A549 (cell line): Measurements from ENCODE around the gene ALDH3A2. TPM values are rescaled to one million over a fixed set of nuclear protein-coding genes. Genes with fewer than 3 reads are reported as not detected.

Experiments used
- ATAC-seq, 2 experiments: fragments of 200-7000 bp in 1 of 2; fragments of >200 bp in 1 of 2; cut with Nextera tagmentation in 1 of 2; cut with Tn5 transposase in 1 of 2; 3 replicates each; pipeline versions ENCODE4 v1.8.0 to v1.9.1; 2018 to 2020; ENCODE audit warnings: mild to moderate bottlenecking in 1 of 2, moderate library complexity in 1 of 2
- CTCF ChIA-PET: fragments of 300-600 bp; sonication (Branson Sonifier 250); formaldehyde crosslinking; extraction: SDS; loops from one replicate; lab custom pipeline; 2021; ENCODE audit warnings: antibody characterized with exemption, inconsistent platforms; lab: Yijun Ruan, JAX
- POLR2A ChIA-PET: fragments of 350-600 bp; formaldehyde crosslinking; extraction: SDS; loops from one replicate; lab custom pipeline; 2021; ENCODE audit warnings: antibody characterized with exemption, inconsistent platforms; lab: Yijun Ruan, JAX
- DNase-seq, 2 experiments: peaks; one replicate each; pipeline versions ENCODE4 v3.0.0 to v3.0.0-alpha.2; 2011 to 2016; ENCODE audit warnings: low read depth in 1 of 2, low spot score in 1 of 2
- FAIRE-seq: peaks from 2 replicates; lab custom pipeline; 2011; peaks lifted over from hg19 to GRCh38; lab: Jason Lieb, UNC
- H3K27ac ChIP-seq, 2 experiments: fragments of >200 bp; sonication (Bioruptor Twin); formaldehyde crosslinking; 3 replicates each; pipeline ENCODE4 v1.5.1; 2016 to 2017
- H3K4me1 ChIP-seq: fragments of >200 bp; sonication (Bioruptor Twin); formaldehyde crosslinking; 3 replicates; pipeline ENCODE4 v1.6.1; 2016
- H3K4me2 ChIP-seq: fragments of >200 bp; sonication (Bioruptor Twin); formaldehyde crosslinking; 3 replicates; pipeline ENCODE4 v1.6.1; 2016
- H3K4me3 ChIP-seq: fragments of >200 bp; sonication (Bioruptor Twin); formaldehyde crosslinking; 3 replicates; pipeline ENCODE4 v1.5.1; 2016
- H3K9me3 ChIP-seq: fragments of >200 bp; sonication (Bioruptor Twin); formaldehyde crosslinking; 3 replicates; pipeline ENCODE4 v1.6.1; 2016
- BHLHE40 ChIP-seq: IDR thresholded peaks from 2 replicates; pipeline ENCODE4 v1.6.1; 2012; ENCODE audit warnings: low read depth, low read length, inconsistent platforms
- CBX2 ChIP-seq: fragments of 200-600 bp; sonication (generic); IDR thresholded peaks from 2 replicates; pipeline ENCODE4 v1.6.1; 2016; ENCODE audit warnings: low read depth, mild to moderate bottlenecking, borderline replicate concordance
- ESRRA ChIP-seq: fragments of 150-350 bp; IDR thresholded peaks from 2 replicates; pipeline ENCODE4 v1.6.1; 2014; ENCODE audit warnings: mild to moderate bottlenecking, low read length, borderline replicate concordance
- HDAC2 ChIP-seq: fragments of 200-600 bp; sonication (generic); IDR thresholded peaks from 2 replicates; pipeline ENCODE4 v1.6.1; 2016
- HEYL ChIP-seq: fragments of 250-450 bp; sonication (Bioruptor Pico); IDR thresholded peaks from 2 replicates; pipeline ENCODE4 v1.8.0; 2021; ENCODE audit warnings: mild to moderate bottlenecking, moderate library complexity
- HOXA7 ChIP-seq: fragments of 250-450 bp; sonication (Bioruptor Pico); IDR thresholded peaks from 2 replicates; pipeline ENCODE4 v1.5.0; 2020; ENCODE audit warnings: mild to moderate bottlenecking, moderate library complexity
- HOXB13 ChIP-seq: fragments of 250-450 bp; sonication (Bioruptor Pico); IDR thresholded peaks from 2 replicates; pipeline ENCODE4 v1.5.0; 2020; ENCODE audit warnings: low read depth, mild to moderate bottlenecking, moderate library complexity
- HOXB5 ChIP-seq: fragments of 250-450 bp; sonication (Bioruptor Pico); IDR thresholded peaks from 2 replicates; pipeline ENCODE4 v1.5.0; 2020; ENCODE audit warnings: mild to moderate bottlenecking, moderate library complexity
- JUN ChIP-seq, 2 experiments: fragments of >200 bp; sonication (Bioruptor Twin); formaldehyde crosslinking; IDR thresholded peaks; 2 replicates in 1 of 2; 3 replicates in 1 of 2; pipeline ENCODE4 v1.6.1; 2016 to 2017
- JUNB ChIP-seq: fragments of >200 bp; sonication (Bioruptor Twin); formaldehyde crosslinking; IDR thresholded peaks from 2 replicates; pipeline ENCODE4 v1.6.1; 2016
- KDM1A ChIP-seq: fragments of 200-600 bp; sonication (generic); IDR thresholded peaks from 2 replicates; pipeline ENCODE4 v1.6.1; 2016; ENCODE audit warnings: low read depth, mild to moderate bottlenecking
- KDM5A ChIP-seq: fragments of 200-600 bp; sonication (generic); IDR thresholded peaks from 2 replicates; pipeline ENCODE4 v1.6.1; 2016; ENCODE audit warnings: antibody characterized with exemption, mild to moderate bottlenecking
- MAFK ChIP-seq: fragments of 450-650 bp; IDR thresholded peaks from 2 replicates; pipeline ENCODE4 v1.6.1; 2014; ENCODE audit not compliant: partially characterized antibody
- MYC ChIP-seq: IDR thresholded peaks from 2 replicates; pipeline ENCODE4 v1.6.1; 2012; ENCODE audit warnings: mild to moderate bottlenecking, inconsistent platforms, low read length, improper control_type of control experiment, borderline replicate concordance
- POLR2A ChIP-seq: IDR thresholded peaks from 2 replicates; pipeline ENCODE4 v1.6.1; 2012; ENCODE audit warnings: mild to moderate bottlenecking, low read length
- RAD21 ChIP-seq, 2 experiments: fragments of >200 bp in 1 of 2; sonication (Bioruptor Twin) in 1 of 2; formaldehyde crosslinking in 1 of 2; IDR thresholded peaks in 1 of 2; conservative IDR thresholded peaks in 1 of 2; 2 replicates in 1 of 2; 3 replicates in 1 of 2; pipeline ENCODE4 v1.6.1; 2012 to 2018; ENCODE audit warnings: inconsistent platforms in 1 of 2
- RCOR1 ChIP-seq: fragments of 150-350 bp; IDR thresholded peaks from 2 replicates; pipeline ENCODE4 v1.6.1; 2014; ENCODE audit warnings: antibody characterized with exemption, low read length, low read depth
- SMC3 ChIP-seq: fragments of >200 bp; sonication (Bioruptor Twin); formaldehyde crosslinking; IDR thresholded peaks from 3 replicates; pipeline ENCODE4 v1.6.1; 2018; ENCODE audit warnings: inconsistent platforms
- SREBF2 ChIP-seq: fragments of 450-650 bp; IDR thresholded peaks from 2 replicates; pipeline ENCODE4 v1.6.1; 2014; ENCODE audit warnings: mild to moderate bottlenecking, moderate library complexity
- TFCP2L1 ChIP-seq: fragments of 250-450 bp; sonication (Bioruptor Pico); IDR thresholded peaks from 2 replicates; pipeline ENCODE4 v1.5.0; 2021; ENCODE audit warnings: mild to moderate bottlenecking
- ZC3H11A ChIP-seq: fragments of 450-650 bp; IDR thresholded peaks from 2 replicates; pipeline ENCODE4 v1.6.1; 2014; ENCODE audit warnings: antibody characterized with exemption, mild to moderate bottlenecking
- WGBS: methylation state at CpG from one replicate; pipeline ENCODE4 v1.1.6; 2017; ENCODE audit errors: missing lambda C conversion rate; 5-methylcytosine and 5-hydroxymethylcytosine counted together
- polyA plus RNA-seq, 4 experiments: library from polyadenylated mRNA; depleted of rRNA in 3 of 4; stranded (reverse); fragments of >200 nt; fragmentation: RNase III in 1 of 4; extraction: RNeasy Plus Mini Kit Qiagen cat#74134 plus additional on column Dnase treatment in 1 of 4; gene quantifications; 2 replicates in 3 of 4; 3 replicates in 1 of 4; pipeline ENCODE4 v1.2.3, GENCODE V29; 2011 to 2017
- TF ChIP-seq, protein P1 (sequence below): fragments of >200 bp; sonication (Bioruptor Twin); formaldehyde crosslinking; IDR thresholded peaks from 3 replicates; pipeline ENCODE4 v1.5.1; 2016
- TF ChIP-seq, protein P2 (sequence below): fragments of 200-600 bp; sonication (generic); IDR thresholded peaks from 2 replicates; pipeline ENCODE4 v1.6.1; 2016; ENCODE audit warnings: antibody characterized with exemption, mild to moderate bottlenecking, moderate library complexity
- TF ChIP-seq, protein P3 (sequence below): IDR thresholded peaks from 2 replicates; pipeline ENCODE4 v1.6.1; 2012
- TF ChIP-seq, protein P4 (sequence below): fragments of 450-650 bp; IDR thresholded peaks from 2 replicates; pipeline ENCODE4 v1.6.1; 2014; ENCODE audit warnings: antibody characterized with exemption
- TF ChIP-seq, protein P5 (sequence below): fragments of 250-450 bp; sonication (Bioruptor Pico); IDR thresholded peaks from 2 replicates; pipeline ENCODE4 v1.5.0; 2021; ENCODE audit warnings: mild to moderate bottlenecking, moderate library complexity, borderline replicate concordance

The ALDH3A2 gene
- polyA plus RNA-seq, 2 of the 4 experiments (the other 2 are of a cell fraction): 140 to 195 TPM

DNA sequence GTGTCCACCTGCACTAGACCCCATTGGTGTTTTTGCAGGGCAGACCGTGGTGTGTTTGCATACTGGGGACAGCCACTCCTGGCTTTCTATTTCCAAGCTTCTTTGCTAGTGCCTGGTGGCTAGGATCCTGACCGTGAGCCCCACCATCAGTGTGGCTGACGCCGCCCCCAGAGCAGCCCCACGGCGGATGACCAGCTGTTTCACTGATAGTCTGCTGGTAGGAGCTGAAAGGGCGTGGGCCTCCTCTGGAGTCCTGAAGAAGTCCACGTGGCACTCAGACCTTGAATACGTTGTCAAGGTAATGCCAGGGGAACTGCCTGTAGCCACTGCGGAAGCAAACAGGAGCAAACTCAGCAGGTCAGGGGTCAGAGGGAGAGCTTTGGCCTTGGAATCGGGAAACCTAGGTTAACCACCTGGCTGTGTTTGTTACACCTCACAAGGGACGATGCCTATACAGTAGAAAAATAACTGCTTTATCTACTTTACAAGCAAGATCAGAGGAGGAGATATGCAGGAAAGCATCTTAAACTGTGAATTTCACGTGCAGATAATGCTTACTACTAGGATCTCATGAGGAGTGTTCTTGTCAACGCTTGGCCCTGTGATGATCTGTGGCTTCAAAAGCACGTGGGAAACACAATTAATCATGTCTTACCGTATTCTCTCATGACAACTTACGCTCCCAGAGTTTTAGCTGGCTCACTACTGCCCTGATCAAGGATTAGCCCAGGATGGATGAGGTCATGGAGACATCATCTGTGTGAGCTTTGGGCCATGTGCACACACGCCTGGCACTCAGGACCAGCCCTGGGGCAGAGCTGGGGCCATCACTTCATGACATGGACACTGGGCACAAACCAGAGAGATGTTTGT lies 30.3 kb downstream of the ALDH3A2 start:
- TF ChIP-seq HEYL (CRISPR knock-in tag) (no peak), MYC (no peak), KDM1A (no peak), HOXB5 (CRISPR knock-in tag) (no peak), SREBF2 (no peak), HOXA7 (no peak), RCOR1 (no peak), KDM5A (no peak), CBX2 (no peak), JUN (IDR thresholded peaks at IDR 0.05) (no peak), MAFK (no peak)
- TF ChIP-seq, protein P1, sequence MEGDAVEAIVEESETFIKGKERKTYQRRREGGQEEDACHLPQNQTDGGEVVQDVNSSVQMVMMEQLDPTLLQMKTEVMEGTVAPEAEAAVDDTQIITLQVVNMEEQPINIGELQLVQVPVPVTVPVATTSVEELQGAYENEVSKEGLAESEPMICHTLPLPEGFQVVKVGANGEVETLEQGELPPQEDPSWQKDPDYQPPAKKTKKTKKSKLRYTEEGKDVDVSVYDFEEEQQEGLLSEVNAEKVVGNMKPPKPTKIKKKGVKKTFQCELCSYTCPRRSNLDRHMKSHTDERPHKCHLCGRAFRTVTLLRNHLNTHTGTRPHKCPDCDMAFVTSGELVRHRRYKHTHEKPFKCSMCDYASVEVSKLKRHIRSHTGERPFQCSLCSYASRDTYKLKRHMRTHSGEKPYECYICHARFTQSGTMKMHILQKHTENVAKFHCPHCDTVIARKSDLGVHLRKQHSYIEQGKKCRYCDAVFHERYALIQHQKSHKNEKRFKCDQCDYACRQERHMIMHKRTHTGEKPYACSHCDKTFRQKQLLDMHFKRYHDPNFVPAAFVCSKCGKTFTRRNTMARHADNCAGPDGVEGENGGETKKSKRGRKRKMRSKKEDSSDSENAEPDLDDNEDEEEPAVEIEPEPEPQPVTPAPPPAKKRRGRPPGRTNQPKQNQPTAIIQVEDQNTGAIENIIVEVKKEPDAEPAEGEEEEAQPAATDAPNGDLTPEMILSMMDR: no peak
- TF ChIP-seq, protein P2, sequence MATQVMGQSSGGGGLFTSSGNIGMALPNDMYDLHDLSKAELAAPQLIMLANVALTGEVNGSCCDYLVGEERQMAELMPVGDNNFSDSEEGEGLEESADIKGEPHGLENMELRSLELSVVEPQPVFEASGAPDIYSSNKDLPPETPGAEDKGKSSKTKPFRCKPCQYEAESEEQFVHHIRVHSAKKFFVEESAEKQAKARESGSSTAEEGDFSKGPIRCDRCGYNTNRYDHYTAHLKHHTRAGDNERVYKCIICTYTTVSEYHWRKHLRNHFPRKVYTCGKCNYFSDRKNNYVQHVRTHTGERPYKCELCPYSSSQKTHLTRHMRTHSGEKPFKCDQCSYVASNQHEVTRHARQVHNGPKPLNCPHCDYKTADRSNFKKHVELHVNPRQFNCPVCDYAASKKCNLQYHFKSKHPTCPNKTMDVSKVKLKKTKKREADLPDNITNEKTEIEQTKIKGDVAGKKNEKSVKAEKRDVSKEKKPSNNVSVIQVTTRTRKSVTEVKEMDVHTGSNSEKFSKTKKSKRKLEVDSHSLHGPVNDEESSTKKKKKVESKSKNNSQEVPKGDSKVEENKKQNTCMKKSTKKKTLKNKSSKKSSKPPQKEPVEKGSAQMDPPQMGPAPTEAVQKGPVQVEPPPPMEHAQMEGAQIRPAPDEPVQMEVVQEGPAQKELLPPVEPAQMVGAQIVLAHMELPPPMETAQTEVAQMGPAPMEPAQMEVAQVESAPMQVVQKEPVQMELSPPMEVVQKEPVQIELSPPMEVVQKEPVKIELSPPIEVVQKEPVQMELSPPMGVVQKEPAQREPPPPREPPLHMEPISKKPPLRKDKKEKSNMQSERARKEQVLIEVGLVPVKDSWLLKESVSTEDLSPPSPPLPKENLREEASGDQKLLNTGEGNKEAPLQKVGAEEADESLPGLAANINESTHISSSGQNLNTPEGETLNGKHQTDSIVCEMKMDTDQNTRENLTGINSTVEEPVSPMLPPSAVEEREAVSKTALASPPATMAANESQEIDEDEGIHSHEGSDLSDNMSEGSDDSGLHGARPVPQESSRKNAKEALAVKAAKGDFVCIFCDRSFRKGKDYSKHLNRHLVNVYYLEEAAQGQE: no peak
- no peak overlapping the region for H3K4me2 ChIP-seq
- ChIA-PET CTCF (interaction anchor here (0.9 to 2.1 kb wide), 13 partner anchors 8 to 161 kb away, joined by 3 to 7 read pairs (median 4); partner anchors contain the start of gene ALDH3A2), POLR2A (no interaction called here)
- H3K4me3 ChIP-seq: no peak overlapping the region
- no peak overlapping the region for H3K27ac ChIP-seq
- peaks cover 13% of the 10 kb centered on the region; the same call in 2 of the 3 replicates for H3K9me3 ChIP-seq
- FAIRE-seq (no peak), ATAC-seq (peak in 1 of 2 experiments; percentile 13; a peak in 1 of 6 replicates), DNase-seq (no peak)
- WGBS: 92% methylated on average over 18 of the region's 18 CpGs
- peaks cover 5% of the 10 kb centered on the region; the same call in 1 of the 3 replicates for H3K4me1 ChIP-seq

DNA sequence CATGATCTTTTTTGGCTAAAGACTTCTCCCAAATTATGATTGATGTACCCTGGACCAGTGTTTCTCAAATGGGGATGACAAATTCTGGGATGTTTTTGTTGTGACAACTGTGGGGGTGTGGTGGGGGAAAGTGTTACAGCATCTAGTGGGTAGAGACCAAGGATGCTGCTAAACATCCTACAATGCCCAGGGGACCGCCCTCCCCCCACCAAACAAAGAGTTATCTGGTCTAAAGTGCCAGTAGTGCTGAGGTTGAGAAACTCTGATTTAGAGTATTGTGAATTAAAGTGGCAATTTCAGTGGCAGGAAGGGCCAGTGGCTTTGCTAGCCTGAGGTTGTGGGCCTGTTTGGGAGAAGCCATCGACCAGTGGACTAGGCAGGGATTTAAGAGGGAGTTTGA lies 34.6 kb downstream of the ALDH3A2 start:
- CTCF ChIA-PET: interaction anchor here (0.8 to 1.6 kb wide), 2 partner anchors 9 to 62 kb away, joined by 3 to 5 read pairs; no protein-coding TSS in a partner anchor
- FAIRE-seq (no peak), DNase-seq (no peak)
- no peak overlapping the region for H3K4me3 ChIP-seq
- H3K9me3 ChIP-seq: 0 out of 3 replicates have a peak, but pooled peaks cover under 1% of the 10 kb centered on the region
- H3K27ac ChIP-seq: no peak overlapping the region
- POLR2A ChIA-PET: no interaction called here
- peaks cover 4% of the 10 kb centered on the region; the same call in 1 of the 3 replicates for H3K4me1 ChIP-seq
- TF ChIP-seq SMC3 (no peak), HOXB13 (CRISPR knock-in tag) (no peak), POLR2A (no peak), CBX2 (no peak), BHLHE40 (no peak), TFCP2L1 (CRISPR knock-in tag) (no peak), KDM5A (no peak), RAD21 (conservative IDR thresholded peaks at IDR 0.05 in 1 of 2, IDR thresholded peaks at IDR 0.05 in 1 of 2) (no peak), HOXA7 (no peak), HEYL (CRISPR knock-in tag) (no peak), RCOR1 (no peak), HDAC2 (no peak), MAFK (no peak), ESRRA (no peak), ZC3H11A (no peak), JUNB (no peak), JUN (IDR thresholded peaks at IDR 0.05) (no peak)
- TF ChIP-seq, protein P3, sequence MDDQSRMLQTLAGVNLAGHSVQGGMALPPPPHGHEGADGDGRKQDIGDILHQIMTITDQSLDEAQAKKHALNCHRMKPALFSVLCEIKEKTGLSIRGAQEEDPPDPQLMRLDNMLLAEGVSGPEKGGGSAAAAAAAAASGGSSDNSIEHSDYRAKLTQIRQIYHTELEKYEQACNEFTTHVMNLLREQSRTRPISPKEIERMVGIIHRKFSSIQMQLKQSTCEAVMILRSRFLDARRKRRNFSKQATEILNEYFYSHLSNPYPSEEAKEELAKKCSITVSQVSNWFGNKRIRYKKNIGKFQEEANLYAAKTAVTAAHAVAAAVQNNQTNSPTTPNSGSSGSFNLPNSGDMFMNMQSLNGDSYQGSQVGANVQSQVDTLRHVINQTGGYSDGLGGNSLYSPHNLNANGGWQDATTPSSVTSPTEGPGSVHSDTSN: no peak
- TF ChIP-seq, protein P4, sequence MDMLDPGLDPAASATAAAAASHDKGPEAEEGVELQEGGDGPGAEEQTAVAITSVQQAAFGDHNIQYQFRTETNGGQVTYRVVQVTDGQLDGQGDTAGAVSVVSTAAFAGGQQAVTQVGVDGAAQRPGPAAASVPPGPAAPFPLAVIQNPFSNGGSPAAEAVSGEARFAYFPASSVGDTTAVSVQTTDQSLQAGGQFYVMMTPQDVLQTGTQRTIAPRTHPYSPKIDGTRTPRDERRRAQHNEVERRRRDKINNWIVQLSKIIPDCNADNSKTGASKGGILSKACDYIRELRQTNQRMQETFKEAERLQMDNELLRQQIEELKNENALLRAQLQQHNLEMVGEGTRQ: no peak
- TF ChIP-seq, protein P5, sequence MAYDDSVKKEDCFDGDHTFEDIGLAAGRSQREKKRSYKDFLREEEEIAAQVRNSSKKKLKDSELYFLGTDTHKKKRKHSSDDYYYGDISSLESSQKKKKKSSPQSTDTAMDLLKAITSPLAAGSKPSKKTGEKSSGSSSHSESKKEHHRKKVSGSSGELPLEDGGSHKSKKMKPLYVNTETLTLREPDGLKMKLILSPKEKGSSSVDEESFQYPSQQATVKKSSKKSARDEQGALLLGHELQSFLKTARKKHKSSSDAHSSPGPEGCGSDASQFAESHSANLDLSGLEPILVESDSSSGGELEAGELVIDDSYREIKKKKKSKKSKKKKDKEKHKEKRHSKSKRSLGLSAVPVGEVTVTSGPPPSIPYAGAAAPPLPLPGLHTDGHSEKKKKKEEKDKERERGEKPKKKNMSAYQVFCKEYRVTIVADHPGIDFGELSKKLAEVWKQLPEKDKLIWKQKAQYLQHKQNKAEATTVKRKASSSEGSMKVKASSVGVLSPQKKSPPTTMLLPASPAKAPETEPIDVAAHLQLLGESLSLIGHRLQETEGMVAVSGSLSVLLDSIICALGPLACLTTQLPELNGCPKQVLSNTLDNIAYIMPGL (CRISPR knock-in tag): no peak
- TF ChIP-seq, all 56 proteins: peak for 0
- ATAC-seq: no peak
- H3K4me2 ChIP-seq: no peak overlapping the region
- 92% methylated on average over 2 of the region's 2 CpGs for WGBS
